TTC549 (cell line): ENCODE measurements around the gene PRPF8.
"Not testable (repeated sequence)": the region's sequence is repeated elsewhere in the genome, so short reads cannot be mapped to it uniquely, and the experiment has no call there.

Experiments
- FAIRE-seq: peaks from 2 replicates; lab custom pipeline; 2012; peaks lifted over from hg19 to GRCh38; lab: Jason Lieb, UNC

PRPF8 gene

GRCh38 chr17:1690544-1691221, 6.0 kb upstream of the PRPF8 start:
- FAIRE-seq = no peak

- not testable (repeated sequence) for FAIRE-seq
Measured at GRCh38 chr17:1688405-1688804, 3.7 kb upstream of the PRPF8 start.

- no peak for FAIRE-seq
Measured at GRCh38 chr17:1686086-1686485, 1.4 kb upstream of the PRPF8 start.

GRCh38 chr17:1683459-1683858, 1.2 kb downstream of the PRPF8 start:
- no peak for FAIRE-seq

- FAIRE-seq = no peak
Measured at GRCh38 chr17:1676401-1676800, 8.3 kb downstream of the PRPF8 start.

GRCh38 chr17:1673041-1673785, 11.5 kb downstream of the PRPF8 start:
- no peak for FAIRE-seq

GRCh38 chr17:1663934-1664333, 20.7 kb downstream of the PRPF8 start:
- FAIRE-seq = not testable (repeated sequence)

- no peak for FAIRE-seq
Measured at GRCh38 chr17:1661045-1661444, 23.6 kb downstream of the PRPF8 start.

- FAIRE-seq = no peak
Measured at GRCh38 chr17:1658100-1658499, 26.6 kb downstream of the PRPF8 start.

GRCh38 chr17:1653735-1654134, 30.9 kb downstream of the PRPF8 start:
- FAIRE-seq = no peak

GRCh38 chr17:1652794-1653193, 31.9 kb downstream of the PRPF8 start:
- FAIRE-seq = not testable (repeated sequence)

- no peak for FAIRE-seq
Measured at GRCh38 chr17:1651559-1651844, 33.2 kb downstream of the PRPF8 start.

GRCh38 chr17:1650731-1651558, 33.7 kb downstream of the PRPF8 start:
- FAIRE-seq = no peak

GRCh38 chr17:1649844-1650501, 34.7 kb downstream of the PRPF8 start, which contains the start of gene RILP:
Gene RILP, minus strand, starts transcription at chr17:1649866. Its CDS starts 62 bp downstream, at chr17:1649804.
- no peak for FAIRE-seq

GRCh38 chr17:1648963-1649843, 35.5 kb downstream of the PRPF8 start:
- no peak for FAIRE-seq

GRCh38 chr17:1648173-1648962, 36.3 kb downstream of the PRPF8 start:
- no peak for FAIRE-seq

- no peak for FAIRE-seq
Measured at GRCh38 chr17:1647802-1648171, 36.9 kb downstream of the PRPF8 start.

GRCh38 chr17:1646199-1646875, 38.3 kb downstream of the PRPF8 start:
- FAIRE-seq = no peak

- no peak for FAIRE-seq
Measured at GRCh38 chr17:1645207-1646171, 39.2 kb downstream of the PRPF8 start, which contains the start of gene SCARF1. Gene SCARF1, minus strand, starts transcription at chr17:1645732. Its CDS starts 35 bp downstream, at chr17:1645697.
